Nephron (organoid): ENCODE results near the gene DGUOK.

Source experiments
- H3K27ac Mint-ChIP-seq, 3 experiments: 2 replicates each; pipeline ENCODE4 v1.8.0; 2020; ENCODE audit warnings: mixed read lengths in 3 of 3, mild to moderate bottlenecking in 2 of 3, moderate library complexity in 1 of 3
- H3K27me3 Mint-ChIP-seq: 2 replicates; pipeline ENCODE4 v1.8.0; 2021; ENCODE audit warnings: low read depth, mild to moderate bottlenecking, moderate library complexity, mixed read lengths
- H3K36me3 Mint-ChIP-seq: 2 replicates; pipeline ENCODE4 v1.8.0; 2020; ENCODE audit warnings: low read depth, mixed read lengths
- H3K4me1 Mint-ChIP-seq: 2 replicates; pipeline ENCODE4 v1.8.0; 2020; ENCODE audit warnings: mixed read lengths
- H3K4me3 Mint-ChIP-seq, 3 experiments: 2 replicates each; pipeline ENCODE4 v1.8.0; 2020; ENCODE audit warnings: mild to moderate bottlenecking in 3 of 3, mixed read lengths in 3 of 3, moderate library complexity in 2 of 3
- H3K9me3 Mint-ChIP-seq: 2 replicates; pipeline ENCODE4 v1.8.0; 2020; ENCODE audit warnings: mixed read lengths
- TF ChIP-seq, protein P1 (sequence below), 3 experiments: fragments of 200-600 bp; sonication (generic); IDR thresholded peaks; one replicate each; pipeline ENCODE4 v1.5.0; 2021; ENCODE audit warnings: antibody characterized with exemption in 3 of 3; ENCODE audit not compliant: unreplicated experiment in 3 of 3

The DGUOK gene

DNA sequence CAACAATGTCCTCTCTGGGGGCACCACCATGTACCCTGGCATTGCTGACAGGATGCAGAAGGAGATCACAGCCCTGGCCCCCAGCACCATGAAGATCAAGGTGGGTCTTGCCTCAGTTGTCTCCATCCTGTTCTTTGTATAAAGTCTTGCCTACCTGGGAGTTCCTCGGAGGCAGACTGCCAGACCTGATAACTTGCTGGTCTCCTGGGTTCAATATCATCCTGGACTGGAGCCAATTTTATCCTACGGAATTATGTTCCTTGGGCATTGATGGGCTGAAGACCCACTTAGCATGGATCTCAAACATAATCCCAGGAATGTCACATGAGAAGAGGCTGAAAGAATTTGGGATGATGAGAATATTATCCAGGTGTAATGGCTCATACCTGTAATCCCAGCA, 10.0 kb upstream of the DGUOK start:
- H3K36me3 Mint-ChIP-seq, result no peaks in the 10 kb centered on the region
- no peaks in the 10 kb centered on the region for H3K9me3 Mint-ChIP-seq

DNA sequence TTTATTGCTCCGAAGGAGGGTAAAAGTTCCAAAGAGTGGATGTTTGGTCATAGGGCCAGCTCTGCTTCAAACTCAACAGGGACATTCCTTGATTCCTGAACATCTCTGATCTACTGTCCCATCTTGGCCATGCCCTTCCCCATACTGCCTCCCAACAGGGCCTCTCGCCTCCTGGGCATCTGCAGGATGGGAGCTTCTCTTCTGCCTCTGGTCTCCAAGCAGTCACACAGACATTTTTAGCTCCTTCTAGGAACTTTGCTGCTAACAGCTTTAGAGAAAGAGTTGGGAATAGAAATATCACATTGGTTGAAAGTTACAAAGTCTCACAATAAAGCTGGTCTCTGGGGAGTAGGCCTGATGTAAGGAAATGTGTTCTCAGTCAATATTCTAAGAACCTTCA, 9.4 kb upstream of the DGUOK start:
- TF ChIP-seq, protein P1, sequence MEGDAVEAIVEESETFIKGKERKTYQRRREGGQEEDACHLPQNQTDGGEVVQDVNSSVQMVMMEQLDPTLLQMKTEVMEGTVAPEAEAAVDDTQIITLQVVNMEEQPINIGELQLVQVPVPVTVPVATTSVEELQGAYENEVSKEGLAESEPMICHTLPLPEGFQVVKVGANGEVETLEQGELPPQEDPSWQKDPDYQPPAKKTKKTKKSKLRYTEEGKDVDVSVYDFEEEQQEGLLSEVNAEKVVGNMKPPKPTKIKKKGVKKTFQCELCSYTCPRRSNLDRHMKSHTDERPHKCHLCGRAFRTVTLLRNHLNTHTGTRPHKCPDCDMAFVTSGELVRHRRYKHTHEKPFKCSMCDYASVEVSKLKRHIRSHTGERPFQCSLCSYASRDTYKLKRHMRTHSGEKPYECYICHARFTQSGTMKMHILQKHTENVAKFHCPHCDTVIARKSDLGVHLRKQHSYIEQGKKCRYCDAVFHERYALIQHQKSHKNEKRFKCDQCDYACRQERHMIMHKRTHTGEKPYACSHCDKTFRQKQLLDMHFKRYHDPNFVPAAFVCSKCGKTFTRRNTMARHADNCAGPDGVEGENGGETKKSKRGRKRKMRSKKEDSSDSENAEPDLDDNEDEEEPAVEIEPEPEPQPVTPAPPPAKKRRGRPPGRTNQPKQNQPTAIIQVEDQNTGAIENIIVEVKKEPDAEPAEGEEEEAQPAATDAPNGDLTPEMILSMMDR (IDR thresholded peaks at IDR 0.05; ENCODE audit: unreplicated experiment in 3 of 3), result no peak
- Mint-ChIP-seq H3K4me3 (no peak overlapping the region), H3K4me1 (no peaks in the 10 kb centered on the region), H3K27me3 (peaks cover 15% of the 10 kb centered on the region), H3K27ac (no peak overlapping the region), H3K36me3 (no peaks in the 10 kb centered on the region), H3K9me3 (no peaks in the 10 kb centered on the region)

More for the DNA sequence above, 10.0 kb upstream of the DGUOK start:
- no peaks in the 10 kb centered on the region for H3K4me1 Mint-ChIP-seq
- peaks cover 9% of the 10 kb centered on the region for H3K27me3 Mint-ChIP-seq
- no peak overlapping the region for H3K27ac Mint-ChIP-seq
- no peak overlapping the region for H3K4me3 Mint-ChIP-seq
- TF ChIP-seq, protein P1 (IDR thresholded peaks at IDR 0.05; ENCODE audit: unreplicated experiment in 3 of 3), result no peak

DNA sequence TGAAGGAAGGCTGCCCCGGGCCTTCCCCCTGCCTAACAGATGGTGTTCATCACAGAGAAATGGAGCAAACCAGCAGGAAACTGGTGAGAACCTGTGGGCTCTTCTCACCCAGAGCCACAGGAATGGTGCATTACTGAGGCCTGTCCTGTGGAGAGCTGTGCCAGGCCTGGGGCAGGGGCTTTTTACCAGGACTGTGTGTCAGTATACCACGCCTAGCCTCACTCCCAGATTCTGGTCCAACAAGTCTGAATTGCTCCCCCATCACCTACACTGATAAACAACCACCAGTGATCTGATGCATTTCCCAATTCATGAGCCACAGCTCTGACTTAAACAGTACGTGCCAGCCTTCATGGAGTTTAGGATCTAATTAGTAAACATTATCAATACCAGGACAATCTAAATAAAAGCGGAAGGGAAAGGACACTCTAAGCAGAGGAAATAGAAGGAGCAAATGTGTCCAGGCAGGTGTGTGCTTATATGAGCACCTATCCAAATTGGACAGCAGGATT, 8.9 kb upstream of the DGUOK start:
- TF ChIP-seq, protein P1 (IDR thresholded peaks at IDR 0.05; ENCODE audit: unreplicated experiment in 3 of 3), result no peak
- Mint-ChIP-seq H3K27me3 (peaks cover 20% of the 10 kb centered on the region), H3K36me3 (no peaks in the 10 kb centered on the region), H3K9me3 (no peaks in the 10 kb centered on the region), H3K4me1 (no peaks in the 10 kb centered on the region), H3K27ac (no peak overlapping the region), H3K4me3 (no peak overlapping the region)

DNA sequence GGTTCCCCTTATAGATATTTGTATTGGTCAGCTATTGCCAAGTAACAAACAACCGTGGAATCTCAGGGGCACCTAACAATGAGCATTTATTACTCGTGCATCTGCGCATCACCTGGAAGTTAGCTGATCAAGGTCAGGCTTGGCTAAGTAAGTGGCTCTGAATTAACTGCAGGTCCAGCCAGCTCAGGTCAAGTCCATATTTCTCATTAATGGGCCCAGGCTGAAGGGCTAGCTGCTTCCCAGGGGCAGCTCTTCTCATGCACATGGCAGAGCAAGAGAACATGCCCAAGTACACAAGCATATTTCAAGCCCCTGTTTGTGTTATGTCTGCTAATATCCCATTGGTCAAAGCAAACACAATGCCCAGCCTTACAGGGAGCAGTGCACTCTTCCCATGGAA, 7.8 kb upstream of the DGUOK start:
- Mint-ChIP-seq H3K9me3 (no peaks in the 10 kb centered on the region), H3K4me3 (no peak overlapping the region), H3K27ac (no peak overlapping the region), H3K36me3 (no peaks in the 10 kb centered on the region), H3K4me1 (no peaks in the 10 kb centered on the region), H3K27me3 (peaks cover 31% of the 10 kb centered on the region)
- TF ChIP-seq, protein P1 (IDR thresholded peaks at IDR 0.05; ENCODE audit: unreplicated experiment in 3 of 3), result no peak

DNA sequence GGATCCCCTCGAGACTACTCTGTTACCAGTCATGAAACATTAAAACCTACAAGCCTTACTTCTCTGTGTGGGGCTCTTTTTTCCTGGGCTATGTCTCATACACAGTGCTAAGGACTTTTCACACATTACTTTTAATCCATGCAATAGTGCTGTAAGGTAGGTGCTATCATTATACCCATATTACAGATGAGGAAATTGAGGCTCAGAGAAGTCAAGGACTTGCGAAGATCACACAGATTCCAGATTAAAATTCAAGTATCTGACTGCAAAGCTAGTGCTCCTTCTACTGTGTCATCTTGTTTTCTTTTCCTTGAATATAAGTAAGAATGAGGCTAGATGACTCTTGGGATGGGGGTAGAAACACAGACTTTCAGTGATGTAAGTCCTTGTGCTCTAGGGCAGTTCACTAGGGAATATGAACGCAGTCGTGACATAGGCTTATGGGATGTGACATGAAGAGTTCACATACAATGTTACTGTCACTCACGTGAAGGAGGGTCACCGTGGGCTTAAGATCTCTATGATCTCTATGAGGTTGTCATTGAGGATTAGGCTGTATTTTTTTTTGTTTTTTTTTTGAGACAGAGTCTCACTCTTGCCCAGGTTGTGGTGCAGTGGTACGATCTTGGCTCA, 7.0 kb upstream of the DGUOK start:
- Mint-ChIP-seq H3K4me3 (no peak overlapping the region), H3K36me3 (no peaks in the 10 kb centered on the region), H3K9me3 (no peaks in the 10 kb centered on the region), H3K4me1 (no peaks in the 10 kb centered on the region), H3K27me3 (peaks cover 36% of the 10 kb centered on the region), H3K27ac (no peak overlapping the region)
- TF ChIP-seq, protein P1 (IDR thresholded peaks at IDR 0.05; ENCODE audit: unreplicated experiment in 3 of 3), result no peak
